Neural progenitor cell (in vitro differentiated cells): ENCODE data around the gene EAF1.

Experiments
- EZH2 ChIP-seq: fragments of 200-600 bp; sonication (generic); IDR thresholded peaks from 2 replicates; pipeline ENCODE4 v1.6.1; 2017; ENCODE audit warnings: antibody characterized with exemption, mild to moderate bottlenecking, moderate library complexity
- EZH2phosphoT487 ChIP-seq: fragments of 200-600 bp; sonication (generic); IDR thresholded peaks from 2 replicates; pipeline ENCODE4 v1.6.1; 2017; ENCODE audit warnings: antibody characterized with exemption
- TF ChIP-seq, protein P1 (sequence below): fragments of 200-600 bp; sonication (generic); IDR thresholded peaks from 2 replicates; pipeline ENCODE4 v1.5.1; 2017; ENCODE audit warnings: antibody characterized with exemption, mild to moderate bottlenecking

DNA sequence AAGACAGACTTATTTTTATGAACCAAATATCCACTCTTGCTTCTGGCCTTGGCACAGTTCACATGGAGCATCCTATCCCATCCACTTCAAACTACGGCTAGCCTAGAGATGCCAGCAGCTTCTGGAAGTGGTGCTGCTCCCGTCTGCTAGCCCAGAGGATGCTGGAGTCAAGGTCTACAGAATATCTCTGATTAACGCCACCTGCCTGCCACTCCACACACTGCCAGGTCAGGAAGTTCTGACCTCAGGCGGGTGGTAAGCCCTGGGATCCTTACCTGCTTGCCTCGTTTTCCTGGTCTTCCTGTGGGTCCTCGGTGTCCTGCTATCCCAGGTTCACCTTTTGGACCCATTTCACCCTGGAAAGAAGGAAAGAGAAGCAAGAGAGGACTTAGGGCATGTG, 42.9 kb downstream of the EAF1 start:
- TF ChIP-seq, protein P1, sequence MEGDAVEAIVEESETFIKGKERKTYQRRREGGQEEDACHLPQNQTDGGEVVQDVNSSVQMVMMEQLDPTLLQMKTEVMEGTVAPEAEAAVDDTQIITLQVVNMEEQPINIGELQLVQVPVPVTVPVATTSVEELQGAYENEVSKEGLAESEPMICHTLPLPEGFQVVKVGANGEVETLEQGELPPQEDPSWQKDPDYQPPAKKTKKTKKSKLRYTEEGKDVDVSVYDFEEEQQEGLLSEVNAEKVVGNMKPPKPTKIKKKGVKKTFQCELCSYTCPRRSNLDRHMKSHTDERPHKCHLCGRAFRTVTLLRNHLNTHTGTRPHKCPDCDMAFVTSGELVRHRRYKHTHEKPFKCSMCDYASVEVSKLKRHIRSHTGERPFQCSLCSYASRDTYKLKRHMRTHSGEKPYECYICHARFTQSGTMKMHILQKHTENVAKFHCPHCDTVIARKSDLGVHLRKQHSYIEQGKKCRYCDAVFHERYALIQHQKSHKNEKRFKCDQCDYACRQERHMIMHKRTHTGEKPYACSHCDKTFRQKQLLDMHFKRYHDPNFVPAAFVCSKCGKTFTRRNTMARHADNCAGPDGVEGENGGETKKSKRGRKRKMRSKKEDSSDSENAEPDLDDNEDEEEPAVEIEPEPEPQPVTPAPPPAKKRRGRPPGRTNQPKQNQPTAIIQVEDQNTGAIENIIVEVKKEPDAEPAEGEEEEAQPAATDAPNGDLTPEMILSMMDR = peak; percentile 11
- no peak for TF ChIP-seq EZH2
- no peak for TF ChIP-seq EZH2phosphoT487
